PC-3 (cell line): ENCODE results near the gene PRRT4.

ENCODE experiments used
- CTCF ChIP-seq: fragments of 300-600 bp; sonication (generic); conservative IDR thresholded peaks from 2 replicates; pipeline ENCODE4 v1.5.1; 2017; ENCODE audit warnings: antibody characterized with exemption, low read depth, mild to moderate bottlenecking, low read length
- EZH2 ChIP-seq: fragments of 300-600 bp; sonication (generic); IDR thresholded peaks from one replicate; pipeline ENCODE4 v1.6.1; 2017; ENCODE audit warnings: antibody characterized with exemption, mild to moderate bottlenecking, low read length; ENCODE audit not compliant: unreplicated experiment
- EZH2phosphoT487 ChIP-seq: fragments of 300-600 bp; sonication (generic); IDR thresholded peaks from 2 replicates; pipeline ENCODE4 v1.6.1; 2018; ENCODE audit warnings: mild to moderate bottlenecking, antibody characterized with exemption, low read length, borderline replicate concordance

- no peak for TF ChIP-seq CTCF
- TF ChIP-seq EZH2phosphoT487 = no peak
- TF ChIP-seq EZH2 = no peak
These were observed 27.7 kb upstream of the PRRT4 start for GRCh38 chr7:128389085-128389617.
